Psoas muscle (tissue), 8 donors: ENCODE measurements around the gene CLDN5. TPM values are rescaled to one million over a fixed set of nuclear protein-coding genes. Genes with fewer than 3 reads are reported as not detected.

Experiments used
- ATAC-seq, 4 donors: fragments of 200-7000 bp; cut with Tn5 transposase; one replicate each; pipeline ENCODE4 v1.9.1; 2020; ENCODE audit warnings: moderate library complexity in 3 of 4, mild to moderate bottlenecking in 2 of 4
- DNase-seq, 2 donors: peaks; one replicate each; pipeline ENCODE4 v3.0.0-alpha.2; 2020
- H3K27ac ChIP-seq: fragments of 200-600 bp; one replicate; pipeline ENCODE4 v1.8.0; 2022
- H3K27me3 ChIP-seq, 3 donors: fragments of 200-600 bp in 1 of 3; one replicate each; pipeline versions ENCODE4 v1.6.1 to v1.8.0; 2013 to 2022; ENCODE audit warnings: low read length in 2 of 3, mild to moderate bottlenecking in 2 of 3, moderate library complexity in 1 of 3; ENCODE audit not compliant: insufficient read depth in 3 of 3
- H3K36me3 ChIP-seq, 2 donors: fragments of 200-600 bp in 1 of 2; one replicate each; pipeline versions ENCODE4 v1.6.1 to v1.8.0; 2013 to 2022; ENCODE audit warnings: low read depth in 1 of 2, mild to moderate bottlenecking in 1 of 2, moderate library complexity in 1 of 2; ENCODE audit not compliant: insufficient read depth in 1 of 2
- H3K4me1 ChIP-seq: fragments of 200-600 bp; one replicate; pipeline ENCODE4 v1.8.0; 2022
- H3K4me3 ChIP-seq: fragments of 200-600 bp; one replicate; pipeline ENCODE4 v1.8.0; 2022; ENCODE audit warnings: mild to moderate bottlenecking
- H3K9me3 ChIP-seq: fragments of 200-600 bp; one replicate; pipeline ENCODE4 v1.8.0; 2022
- WGBS, 3 donors: extraction: QIAGEN DNeasy Blood & Tissue Kit; methylation state at CpG; one replicate each; pipeline versions ENCODE4 v1.1.6 to v1.1.7; 2013; 5-methylcytosine and 5-hydroxymethylcytosine counted together
- intact Hi-C, 2 donors: fragments of 100-400 bp; cut with DNase I; formaldehyde crosslinking; loops; one replicate each; pipeline versions ENCODE4 v1.11.0 to v1.14.2; 2022
- polyA plus RNA-seq, 3 donors: library from polyadenylated mRNA; stranded (reverse); fragments of 200-250 nt; gene quantifications; one replicate each; pipeline ENCODE4 v1.2.3, GENCODE V29; 2013
- total RNA-seq, 4 donors: library from RNA; stranded (reverse); fragmentation: NEBNext Ultra II Directional in 2 of 4; extraction: Animal tissue kit (Norgen Biotek cat#: 25700) in 2 of 4; gene quantifications; one replicate each; pipeline versions ENCODE4 v1.2.1 to v1.2.4, GENCODE V29; 2021 to 2023
- TF ChIP-seq, protein P1 (sequence below): fragments of 200-600 bp; IDR thresholded peaks from one replicate; pipeline ENCODE4 v1.8.0; 2022; ENCODE audit warnings: antibody characterized with exemption
- donor health status: healthy with polysubstance abuse.
- donor health status: DM: no; HTN: no; CAD: no; lungs with moderate emphysema.
- donor health status: Bipolar disorder and iron deficiency.
- donor health status: healthy.
- donor health status: DM: yes; HTN: yes; CAD: no.
- donor health status: DM: no; HTN: no; CAD: no.
- donor health status: DM: no; HTN: no; CAD: no.
- donor health status: DM: yes; HTN: yes; CAD: no.

The CLDN5 gene
- total and polyA plus RNA-seq, 7 donors: 23.0 to 138 (median 42.3) TPM

DNA sequence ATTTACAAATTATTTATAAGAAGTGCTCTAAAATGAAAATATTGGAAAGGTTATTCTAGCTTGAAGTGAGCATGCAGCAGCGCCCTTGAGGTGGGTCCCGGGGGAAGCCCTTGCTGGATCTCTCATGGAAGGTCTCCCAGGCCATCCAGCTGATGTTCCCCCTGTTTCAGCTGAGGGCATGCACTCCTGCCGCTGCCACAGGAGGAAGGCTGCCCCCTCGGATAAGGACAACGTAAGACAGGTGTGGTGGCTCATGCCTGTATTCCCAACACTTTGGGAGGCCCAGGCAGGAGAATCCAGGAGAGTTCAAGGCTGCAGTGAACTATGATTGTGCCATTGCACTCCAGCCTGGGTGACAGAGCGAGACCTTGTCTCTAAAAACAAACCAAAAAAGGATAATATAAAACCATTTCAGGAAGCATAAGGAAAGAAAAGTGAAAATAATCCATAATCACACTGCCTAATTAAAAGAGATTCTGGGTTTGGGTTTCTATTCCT lies 29.5 kb downstream of the CLDN5 start:
- Histone ChIP-seq H3K27ac (no peak overlapping the region), H3K9me3 (no peaks in the 10 kb centered on the region), H3K27me3 (no peaks in the 10 kb centered on the region), H3K36me3 (no peaks in the 10 kb centered on the region), H3K4me3 (no peak overlapping the region), H3K4me1 (no peaks in the 10 kb centered on the region)
- WGBS, 3 donors: 91 to 96% (median 95%) methylated on average over 6 of the region's 6 CpGs
- intact Hi-C loops: loop anchor here in 1 of 2 donors (5.0 kb wide), 1 partner anchor 138 kb away; no protein-coding TSS in a partner anchor
- DNase-seq: no peak
- TF ChIP-seq, protein P1, sequence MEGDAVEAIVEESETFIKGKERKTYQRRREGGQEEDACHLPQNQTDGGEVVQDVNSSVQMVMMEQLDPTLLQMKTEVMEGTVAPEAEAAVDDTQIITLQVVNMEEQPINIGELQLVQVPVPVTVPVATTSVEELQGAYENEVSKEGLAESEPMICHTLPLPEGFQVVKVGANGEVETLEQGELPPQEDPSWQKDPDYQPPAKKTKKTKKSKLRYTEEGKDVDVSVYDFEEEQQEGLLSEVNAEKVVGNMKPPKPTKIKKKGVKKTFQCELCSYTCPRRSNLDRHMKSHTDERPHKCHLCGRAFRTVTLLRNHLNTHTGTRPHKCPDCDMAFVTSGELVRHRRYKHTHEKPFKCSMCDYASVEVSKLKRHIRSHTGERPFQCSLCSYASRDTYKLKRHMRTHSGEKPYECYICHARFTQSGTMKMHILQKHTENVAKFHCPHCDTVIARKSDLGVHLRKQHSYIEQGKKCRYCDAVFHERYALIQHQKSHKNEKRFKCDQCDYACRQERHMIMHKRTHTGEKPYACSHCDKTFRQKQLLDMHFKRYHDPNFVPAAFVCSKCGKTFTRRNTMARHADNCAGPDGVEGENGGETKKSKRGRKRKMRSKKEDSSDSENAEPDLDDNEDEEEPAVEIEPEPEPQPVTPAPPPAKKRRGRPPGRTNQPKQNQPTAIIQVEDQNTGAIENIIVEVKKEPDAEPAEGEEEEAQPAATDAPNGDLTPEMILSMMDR: no peak
- no peak for ATAC-seq

DNA sequence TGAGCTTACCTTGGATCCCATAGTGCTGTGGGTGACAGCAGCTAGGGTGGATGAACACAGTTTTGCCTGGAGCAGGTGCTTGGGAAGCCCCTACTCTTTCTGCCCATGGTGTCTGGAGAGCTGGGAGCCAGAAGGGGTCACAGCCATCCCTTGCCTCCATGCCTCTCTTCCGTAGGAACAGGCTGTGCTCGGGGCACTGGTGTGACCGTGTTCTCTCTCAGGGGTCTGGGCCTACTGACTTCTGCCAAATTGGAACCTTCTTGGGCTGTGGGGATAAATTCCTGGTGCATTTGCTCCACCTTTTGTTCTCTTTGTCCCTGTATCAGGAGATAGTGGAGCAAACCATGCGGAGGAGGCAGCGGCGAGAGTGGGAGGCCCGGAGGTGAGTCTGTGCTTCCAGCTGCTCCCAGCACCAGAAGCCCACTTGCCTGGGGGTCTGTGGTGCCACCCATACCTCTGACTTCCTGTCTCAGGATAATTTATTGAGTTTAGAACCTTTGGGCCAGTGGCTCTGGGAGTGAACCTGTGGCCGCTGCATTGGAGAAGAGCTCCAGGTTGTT lies 30.1 kb downstream of the CLDN5 start:
- Histone ChIP-seq H3K4me3 (no peak overlapping the region), H3K27ac (no peak overlapping the region), H3K27me3 (no peaks in the 10 kb centered on the region), H3K9me3 (no peaks in the 10 kb centered on the region), H3K36me3 (no peaks in the 10 kb centered on the region), H3K4me1 (no peaks in the 10 kb centered on the region)
- intact Hi-C loops: no loop called here
- WGBS, 3 donors: 95 to 98% (median 95%) methylated on average over 8 of the region's 8 CpGs
- TF ChIP-seq, protein P1: no peak
- ATAC-seq (no peak), DNase-seq (no peak)

DNA sequence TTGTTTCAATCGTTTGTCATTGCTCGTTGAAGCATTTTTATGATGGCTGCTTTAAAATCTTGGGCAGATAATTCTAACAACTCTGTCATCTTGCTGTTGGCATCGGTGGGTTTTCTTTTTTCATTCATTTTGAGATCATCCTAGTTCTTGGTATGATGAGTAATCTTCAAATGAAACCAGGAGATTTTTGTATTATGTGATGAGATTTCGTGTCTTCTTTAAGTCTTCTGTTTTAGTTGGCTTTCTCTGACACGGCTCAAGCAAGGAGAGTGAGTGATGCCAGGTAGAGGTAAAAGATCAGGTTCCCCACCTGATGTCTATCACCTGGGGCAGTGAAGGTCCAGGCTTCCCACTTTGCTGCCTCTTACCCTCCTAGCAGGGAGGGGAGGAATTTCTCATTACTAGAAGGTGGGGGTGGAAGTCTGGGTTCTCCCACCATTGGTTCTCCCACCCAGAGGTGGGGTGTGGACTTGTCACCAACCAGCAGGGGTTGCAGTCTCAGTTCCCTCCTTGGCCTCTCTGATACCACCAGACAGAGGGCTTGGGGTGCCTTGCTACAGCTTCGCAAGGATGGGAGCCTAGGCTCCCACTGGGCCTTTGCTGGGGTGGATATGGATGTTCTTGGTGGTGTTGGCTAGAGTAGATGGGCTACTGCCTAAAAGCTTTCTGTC lies 31.6 kb downstream of the CLDN5 start:
- Histone ChIP-seq H3K4me3 (no peak overlapping the region), H3K4me1 (no peaks in the 10 kb centered on the region), H3K27me3 (no peaks in the 10 kb centered on the region), H3K27ac (no peak overlapping the region), H3K36me3 (no peaks in the 10 kb centered on the region), H3K9me3 (no peaks in the 10 kb centered on the region)
- 86 to 90% (median 88%) methylated on average over 6 of the region's 6 CpGs for WGBS, 3 donors
- TF ChIP-seq, protein P1: no peak
- no peak for DNase-seq
- no peak for ATAC-seq
- intact Hi-C loops: no loop called here

DNA sequence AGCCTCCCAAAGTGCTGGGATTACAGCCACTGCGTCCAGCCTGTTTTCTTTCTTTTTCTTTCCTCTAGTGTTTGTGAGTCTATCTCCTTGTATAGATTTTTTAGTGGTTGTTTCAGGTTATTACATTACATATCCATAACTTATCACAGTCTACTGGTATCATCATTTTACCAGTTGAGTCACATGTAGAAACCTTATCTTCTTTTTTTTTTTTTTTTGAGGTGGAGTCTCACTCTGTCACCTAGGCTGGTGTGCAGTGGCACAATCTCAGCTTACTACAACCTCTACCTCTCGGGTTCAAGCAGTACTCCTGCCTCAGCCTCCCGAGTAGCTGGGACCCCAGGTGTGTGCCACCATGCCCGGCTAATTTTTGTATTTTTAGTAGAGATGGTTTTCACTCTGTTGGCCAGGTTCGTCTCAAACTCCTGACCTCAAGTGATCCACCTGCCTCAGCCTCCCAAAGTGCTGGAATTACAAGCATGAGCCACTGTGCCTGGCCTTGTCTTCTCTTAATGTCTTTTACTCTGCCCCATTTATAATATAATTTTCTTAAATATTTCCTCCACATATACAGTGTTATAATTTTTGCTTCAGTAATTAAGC lies 33.5 kb downstream of the CLDN5 start:
- Histone ChIP-seq H3K36me3 (no peaks in the 10 kb centered on the region), H3K27me3 (no peaks in the 10 kb centered on the region), H3K4me1 (no peaks in the 10 kb centered on the region), H3K9me3 (no peaks in the 10 kb centered on the region), H3K4me3 (no peak overlapping the region), H3K27ac (no peak overlapping the region)
- 94 to 98% (median 94%) methylated on average over 5 of the region's 5 CpGs for WGBS, 3 donors
- TF ChIP-seq, protein P1: no peak
- intact Hi-C loops: no loop called here
- no peak for ATAC-seq
- DNase-seq: no peak
